ENCODE data around the gene RPGR. TPM values are rescaled to one million over a fixed set of nuclear protein-coding genes. Genes with fewer than 3 reads are reported as not detected.
A peak's percentile ranks its signal among the peaks of the same experiment; 100 is the strongest.

Gene RPGR
- total RNA-seq, 1 experiment from 2014 or later: 8.3 TPM

- TF ChIP-seq EZH2 (IDR thresholded peaks at IDR 0.05; ENCODE audit: low read length, unreplicated experiment) (no peak), EZH2phosphoT487 (IDR thresholded peaks at IDR 0.05; ENCODE audit: borderline replicate concordance, low read length) (no peak)
- H3K4me2 ChIP-seq (ENCODE audit: low read length): peak overlapping the region; percentile 94; the same call in 1 of the 2 replicates
Observed at GRCh38 chrX:38221391-38221929, 105.8 kb downstream of the RPGR start.

GRCh38 chrX:38220415-38221390 is 106.6 kb downstream of the RPGR start, which contains the start of gene SRPX:
Gene SRPX (minus strand): TSS chrX:38220871. CDS start chrX:38220792, 79 bp downstream.
- Histone ChIP-seq H3K4me1 (ENCODE audit: insufficient read depth, low read length) (peaks cover 6% of the 10 kb centered on the region), H3K4me3 (ENCODE audit: low read length) (peak within 1 kb of the TSS; percentile 75), H3K4me2 (ENCODE audit: low read length) (peak within 1 kb of the TSS; percentile 94), H3K79me2 (ENCODE audit: low read length) (no peaks in the 10 kb centered on the region), H3K9ac (ENCODE audit: low read length) (peak within 1 kb of the TSS; percentile 6; the same call in 1 of the 2 replicates), H3F3A (ENCODE audit: low read length, unreplicated experiment) (no peaks in the 10 kb centered on the region), H3K9me2 (replicated peaks; ENCODE audit: low read length) (no peaks in the 10 kb centered on the region), H3K9me3 (ENCODE audit: low read length) (no peaks in the 10 kb centered on the region), H3K36me3 (ENCODE audit: low read depth, low read length) (no peaks in the 10 kb centered on the region), H2AFZ (ENCODE audit: low read length) (peak within 1 kb of the TSS; percentile 92), H3K27ac (ENCODE audit: low read length) (no peak within 1 kb of the TSS), H4K20me1 (ENCODE audit: low read length) (no peaks in the 10 kb centered on the region), H3K27me3 (ENCODE audit: low read length) (no peaks in the 10 kb centered on the region)
- ChIA-PET POLR2A (ENCODE audit: unreplicated experiment) (no interaction called here), CTCF (interaction anchor here (1.0 kb wide), 1 partner anchor 61 kb away, joined by 6 read pairs; no protein-coding TSS in a partner anchor)
- DNase-seq (peak; percentile 2), ATAC-seq (peak; percentile 70)
- intact Hi-C loops (cut with micrococcal nuclease): no loop called here
- no TSS peak for BruUV-seq (replicated peaks)
- no peak for TF ChIP-seq EZH2 (IDR thresholded peaks at IDR 0.05; ENCODE audit: low read length, unreplicated experiment)
- no peak for TF ChIP-seq EZH2phosphoT487 (IDR thresholded peaks at IDR 0.05; ENCODE audit: borderline replicate concordance, low read length)
- TF ChIP-seq, protein P1, sequence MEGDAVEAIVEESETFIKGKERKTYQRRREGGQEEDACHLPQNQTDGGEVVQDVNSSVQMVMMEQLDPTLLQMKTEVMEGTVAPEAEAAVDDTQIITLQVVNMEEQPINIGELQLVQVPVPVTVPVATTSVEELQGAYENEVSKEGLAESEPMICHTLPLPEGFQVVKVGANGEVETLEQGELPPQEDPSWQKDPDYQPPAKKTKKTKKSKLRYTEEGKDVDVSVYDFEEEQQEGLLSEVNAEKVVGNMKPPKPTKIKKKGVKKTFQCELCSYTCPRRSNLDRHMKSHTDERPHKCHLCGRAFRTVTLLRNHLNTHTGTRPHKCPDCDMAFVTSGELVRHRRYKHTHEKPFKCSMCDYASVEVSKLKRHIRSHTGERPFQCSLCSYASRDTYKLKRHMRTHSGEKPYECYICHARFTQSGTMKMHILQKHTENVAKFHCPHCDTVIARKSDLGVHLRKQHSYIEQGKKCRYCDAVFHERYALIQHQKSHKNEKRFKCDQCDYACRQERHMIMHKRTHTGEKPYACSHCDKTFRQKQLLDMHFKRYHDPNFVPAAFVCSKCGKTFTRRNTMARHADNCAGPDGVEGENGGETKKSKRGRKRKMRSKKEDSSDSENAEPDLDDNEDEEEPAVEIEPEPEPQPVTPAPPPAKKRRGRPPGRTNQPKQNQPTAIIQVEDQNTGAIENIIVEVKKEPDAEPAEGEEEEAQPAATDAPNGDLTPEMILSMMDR (conservative IDR thresholded peaks at IDR 0.05; ENCODE audit: low read depth, low read length): no peak

More at GRCh38 chrX:38221391-38221929, 105.8 kb downstream of the RPGR start:
- ATAC-seq: no peak
- H3K27ac ChIP-seq (ENCODE audit: low read length): no peak overlapping the region
- H2AFZ ChIP-seq (ENCODE audit: low read length): no peak overlapping the region; the same call in 1 of the 2 replicates
- H3K9me3 ChIP-seq (ENCODE audit: low read length): no peaks in the 10 kb centered on the region
- POLR2A ChIA-PET (ENCODE audit: unreplicated experiment): no interaction called here
- no peak for DNase-seq
- H3K9ac ChIP-seq (ENCODE audit: low read length): no peak overlapping the region
- no peaks in the 10 kb centered on the region for H3K36me3 ChIP-seq (ENCODE audit: low read depth, low read length)
- intact Hi-C loops (cut with micrococcal nuclease): no loop called here
- no peaks in the 10 kb centered on the region for H3K9me2 ChIP-seq (replicated peaks; ENCODE audit: low read length)
- no peaks in the 10 kb centered on the region for H3K79me2 ChIP-seq (ENCODE audit: low read length)
- H3K4me1 ChIP-seq (ENCODE audit: insufficient read depth, low read length): peaks cover 6% of the 10 kb centered on the region
- no peaks in the 10 kb centered on the region for H3F3A ChIP-seq (ENCODE audit: low read length, unreplicated experiment)
- H3K4me3 ChIP-seq (ENCODE audit: low read length): no peak overlapping the region
- BruUV-seq (replicated peaks): no TSS peak
- H4K20me1 ChIP-seq (ENCODE audit: low read length): no peaks in the 10 kb centered on the region
- CTCF ChIA-PET: no interaction called here
- H3K27me3 ChIP-seq (ENCODE audit: low read length): no peaks in the 10 kb centered on the region

DNA sequence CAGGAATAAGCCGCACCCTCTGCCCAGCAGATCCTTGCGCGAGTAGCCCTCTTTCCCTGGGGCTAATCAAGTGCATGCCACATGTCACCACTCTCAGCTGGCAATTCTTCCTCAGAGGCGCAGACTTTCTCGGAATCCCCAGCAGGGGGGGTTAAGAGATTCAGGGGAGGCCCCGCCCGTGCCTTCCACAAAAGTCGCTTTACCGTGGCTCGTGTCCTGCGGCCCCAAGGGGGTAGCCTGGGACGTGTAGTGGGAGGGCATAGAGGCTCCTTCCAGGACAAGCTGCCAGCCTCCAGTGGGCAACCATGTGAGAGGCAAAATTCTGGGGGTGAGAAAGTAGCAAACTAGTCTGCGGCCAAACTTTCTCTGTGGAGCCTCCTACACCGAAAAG is 107.3 kb downstream of the RPGR start:
- intact Hi-C loops (cut with micrococcal nuclease): no loop called here
- peak overlapping the region; percentile 75 for H3K4me3 ChIP-seq (ENCODE audit: low read length)
- H4K20me1 ChIP-seq (ENCODE audit: low read length): no peaks in the 10 kb centered on the region
- peak; percentile 69 for DNase-seq
- no peak for TF ChIP-seq EZH2 (IDR thresholded peaks at IDR 0.05; ENCODE audit: low read length, unreplicated experiment)
- TF ChIP-seq, protein P1 (conservative IDR thresholded peaks at IDR 0.05; ENCODE audit: low read depth, low read length): peak; percentile 56
- no peaks in the 10 kb centered on the region for H3K36me3 ChIP-seq (ENCODE audit: low read depth, low read length)
- H3K9ac ChIP-seq (ENCODE audit: low read length): 0 out of 2 replicates have a peak overlapping the region, but pooled peaks have one; percentile 6
- POLR2A ChIA-PET (ENCODE audit: unreplicated experiment): interaction anchor here (0.7 kb wide), 1 partner anchor 127 kb away, joined by 3 read pairs; no protein-coding TSS in a partner anchor
- peak; percentile 72 for ATAC-seq
- no peak overlapping the region for H3K27ac ChIP-seq (ENCODE audit: low read length)
- H3K9me2 ChIP-seq (replicated peaks; ENCODE audit: low read length): no peaks in the 10 kb centered on the region
- peaks cover 11% of the 10 kb centered on the region for H3K4me1 ChIP-seq (ENCODE audit: insufficient read depth, low read length)
- peak overlapping the region; percentile 92 for H2AFZ ChIP-seq (ENCODE audit: low read length)
- H3K27me3 ChIP-seq (ENCODE audit: low read length): no peaks in the 10 kb centered on the region
- no peaks in the 10 kb centered on the region for H3F3A ChIP-seq (ENCODE audit: low read length, unreplicated experiment)
- peak overlapping the region; percentile 94 for H3K4me2 ChIP-seq (ENCODE audit: low read length)
- no peaks in the 10 kb centered on the region for H3K79me2 ChIP-seq (ENCODE audit: low read length)
- BruUV-seq (replicated peaks): no TSS peak
- CTCF ChIA-PET: interaction anchor here (0.6 to 1.0 kb wide), 3 partner anchors 62 to 469 kb away, joined by 3 to 6 read pairs (median 3); no protein-coding TSS in a partner anchor
- H3K9me3 ChIP-seq (ENCODE audit: low read length): no peaks in the 10 kb centered on the region
